ENCODE measurements around the gene AGRN. TPM values are rescaled to one million over a fixed set of nuclear protein-coding genes. Genes with fewer than 3 reads are reported as not detected.

Gene AGRN
- total RNA-seq, 1 experiment from 2014 or later = 134 TPM

DNA sequence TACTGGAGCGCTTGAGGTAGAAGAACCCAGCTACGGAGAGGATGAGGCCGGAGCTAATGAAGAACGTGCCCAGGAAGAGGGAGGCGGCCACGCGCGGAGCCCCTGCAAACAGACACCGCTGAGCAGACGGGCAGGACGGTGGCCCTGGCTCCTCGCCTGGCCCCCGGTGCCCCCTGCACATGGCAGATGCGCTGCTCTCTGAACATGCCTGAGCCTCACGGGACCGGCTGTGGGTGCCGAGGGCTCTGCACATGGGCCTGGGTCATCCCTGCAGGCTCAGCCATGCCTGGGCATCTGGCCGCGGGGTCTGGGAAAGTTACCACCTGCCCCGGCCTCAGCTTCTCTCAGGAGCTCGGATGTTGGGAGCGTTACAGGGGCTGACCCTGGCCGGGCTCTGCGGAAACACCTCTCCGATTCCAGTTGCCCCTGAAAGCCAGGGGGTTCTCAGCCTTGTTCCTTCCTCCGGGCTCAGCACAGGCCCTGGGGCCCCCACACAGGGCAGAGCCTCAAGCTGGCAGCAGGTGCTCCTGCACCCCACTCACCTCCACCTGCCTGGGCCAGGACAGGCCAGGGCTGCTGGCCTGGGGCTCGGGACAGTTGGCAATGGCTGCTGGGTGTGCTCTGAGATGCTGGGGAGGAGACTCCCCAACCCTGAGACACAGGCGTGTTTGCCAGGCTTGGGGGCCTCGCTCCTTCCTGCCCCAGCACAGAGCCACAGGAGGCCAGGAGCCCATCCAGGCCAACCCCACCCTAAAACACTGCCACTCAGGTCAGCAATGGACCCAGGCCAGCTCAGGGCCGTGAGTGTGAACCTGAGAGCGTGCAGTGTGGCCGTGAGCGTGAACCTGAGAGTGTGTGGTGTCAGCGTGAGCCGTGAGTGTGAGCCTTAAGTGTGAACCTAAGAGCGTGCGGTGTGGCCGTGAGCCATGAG lies 66.3 kb downstream of the AGRN start:
- no peaks in the 10 kb centered on the region for H3K9me2 ChIP-seq (ENCODE audit: insufficient read depth)
- no peaks in the 10 kb centered on the region for H3K27me3 ChIP-seq (ENCODE audit: insufficient read depth, low read length)
- H3K27ac ChIP-seq (ENCODE audit: low read depth, low read length) = no peak overlapping the region; the same call in 1 of the 2 replicates
- ChIA-PET CTCF (no interaction called here), RAD21 (ENCODE audit: low non-redundant PET in 1 of 2, low total read pairs in 2 of 2, uncharacterized antibody in 2 of 2, unreplicated experiment in 2 of 2) (no interaction called here), POLR2A (no interaction called here)
- H2AFZ ChIP-seq (ENCODE audit: low read depth, low read length, poor library complexity, severe bottlenecking) = no peak overlapping the region
- H3K9ac ChIP-seq (ENCODE audit: low read length) = no peak overlapping the region
- H3K4me1 ChIP-seq (ENCODE audit: control insufficient read depth in 1 of 2, insufficient read depth in 2 of 2, low read length in 2 of 2) = no peaks in the 10 kb centered on the region
- intact Hi-C loops (cut with micrococcal nuclease) = no loop called here
- no peaks in the 10 kb centered on the region for H3K9me3 ChIP-seq (ENCODE audit: control insufficient read depth in 1 of 2, insufficient read depth in 1 of 2, low read depth in 1 of 2, low read length in 2 of 2)
- BruUV-seq (replicated peaks) = no TSS peak
- no peak overlapping the region for H3K4me2 ChIP-seq (ENCODE audit: low read length)
- H3K4me3 ChIP-seq (replicated peaks in 1 of 2; ENCODE audit: low read depth in 1 of 2, low read length in 2 of 2) = no peak overlapping the region
- ATAC-seq (no peak), DNase-seq (ENCODE audit: low read depth, low spot score) (no peak)
- TF ChIP-seq MAX (IDR thresholded peaks at IDR 0.05) = no peak
- TF ChIP-seq, protein P1, sequence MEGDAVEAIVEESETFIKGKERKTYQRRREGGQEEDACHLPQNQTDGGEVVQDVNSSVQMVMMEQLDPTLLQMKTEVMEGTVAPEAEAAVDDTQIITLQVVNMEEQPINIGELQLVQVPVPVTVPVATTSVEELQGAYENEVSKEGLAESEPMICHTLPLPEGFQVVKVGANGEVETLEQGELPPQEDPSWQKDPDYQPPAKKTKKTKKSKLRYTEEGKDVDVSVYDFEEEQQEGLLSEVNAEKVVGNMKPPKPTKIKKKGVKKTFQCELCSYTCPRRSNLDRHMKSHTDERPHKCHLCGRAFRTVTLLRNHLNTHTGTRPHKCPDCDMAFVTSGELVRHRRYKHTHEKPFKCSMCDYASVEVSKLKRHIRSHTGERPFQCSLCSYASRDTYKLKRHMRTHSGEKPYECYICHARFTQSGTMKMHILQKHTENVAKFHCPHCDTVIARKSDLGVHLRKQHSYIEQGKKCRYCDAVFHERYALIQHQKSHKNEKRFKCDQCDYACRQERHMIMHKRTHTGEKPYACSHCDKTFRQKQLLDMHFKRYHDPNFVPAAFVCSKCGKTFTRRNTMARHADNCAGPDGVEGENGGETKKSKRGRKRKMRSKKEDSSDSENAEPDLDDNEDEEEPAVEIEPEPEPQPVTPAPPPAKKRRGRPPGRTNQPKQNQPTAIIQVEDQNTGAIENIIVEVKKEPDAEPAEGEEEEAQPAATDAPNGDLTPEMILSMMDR (IDR thresholded peaks at IDR 0.05 in 2 of 3, conservative IDR thresholded peaks at IDR 0.05 in 1 of 3; ENCODE audit: borderline replicate concordance in 1 of 3, insufficient read depth in 1 of 3, low read depth in 2 of 3, low read length in 2 of 3) = no peak
- no peaks in the 10 kb centered on the region for H3K36me3 ChIP-seq (ENCODE audit: control insufficient read depth in 1 of 2, insufficient read depth in 2 of 2, low read length in 2 of 2)
- no peaks in the 10 kb centered on the region for H4K20me1 ChIP-seq (ENCODE audit: insufficient read depth)
- H3K79me2 ChIP-seq (ENCODE audit: insufficient read depth, low read length) = no peaks in the 10 kb centered on the region

DNA sequence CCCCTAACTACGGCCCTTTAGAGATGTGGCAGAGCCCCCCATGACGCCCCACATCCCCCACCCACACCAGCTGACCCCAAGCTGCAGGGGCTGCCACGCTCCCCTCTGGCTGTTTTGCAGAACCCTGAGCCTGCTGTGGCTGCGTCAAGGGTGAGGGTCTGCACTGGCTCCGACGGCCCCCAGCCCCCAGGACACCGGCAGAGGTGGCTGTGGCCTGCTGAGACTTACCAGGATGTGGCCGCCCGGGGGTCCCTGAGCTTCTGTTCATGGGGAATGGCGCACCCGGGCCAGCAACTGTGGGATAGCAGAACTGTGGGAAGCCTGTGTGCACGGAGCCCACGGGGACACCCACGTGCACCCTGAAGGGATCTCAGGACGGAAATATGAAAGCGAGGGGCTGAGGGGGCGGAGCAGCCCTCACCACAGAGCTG lies 67.0 kb downstream of the AGRN start:
- H3K27me3 ChIP-seq (ENCODE audit: insufficient read depth, low read length) = no peaks in the 10 kb centered on the region
- H2AFZ ChIP-seq (ENCODE audit: low read depth, low read length, poor library complexity, severe bottlenecking) = no peak overlapping the region
- ChIA-PET RAD21 (ENCODE audit: low non-redundant PET in 1 of 2, low total read pairs in 2 of 2, uncharacterized antibody in 2 of 2, unreplicated experiment in 2 of 2) (no interaction called here), POLR2A (no interaction called here), CTCF (no interaction called here)
- H3K36me3 ChIP-seq (ENCODE audit: control insufficient read depth in 1 of 2, insufficient read depth in 2 of 2, low read length in 2 of 2) = no peaks in the 10 kb centered on the region
- H3K27ac ChIP-seq (ENCODE audit: low read depth, low read length) = no peak overlapping the region
- no peaks in the 10 kb centered on the region; a peak in 1 of 4 replicates for H3K4me1 ChIP-seq (ENCODE audit: control insufficient read depth in 1 of 2, insufficient read depth in 2 of 2, low read length in 2 of 2)
- H3K79me2 ChIP-seq (ENCODE audit: insufficient read depth, low read length) = no peaks in the 10 kb centered on the region
- DNase-seq (ENCODE audit: low read depth, low spot score) = no peak
- H3K9ac ChIP-seq (ENCODE audit: low read length) = no peak overlapping the region
- no peak for ATAC-seq
- H3K9me2 ChIP-seq (ENCODE audit: insufficient read depth) = no peaks in the 10 kb centered on the region
- H3K4me3 ChIP-seq (replicated peaks in 1 of 2; ENCODE audit: low read depth in 1 of 2, low read length in 2 of 2) = no peak overlapping the region
- TF ChIP-seq CEBPB (IDR thresholded peaks at IDR 0.05; ENCODE audit: low read depth) (no peak), POLR2A (IDR thresholded peaks at IDR 0.05; ENCODE audit: borderline replicate concordance, extremely low read depth, insufficient read depth, insufficient read length) (no peak), ELF1 (IDR thresholded peaks at IDR 0.05; ENCODE audit: borderline replicate concordance, low read depth) (no peak)
- BruUV-seq (replicated peaks) = no TSS peak
- H3K9me3 ChIP-seq (ENCODE audit: control insufficient read depth in 1 of 2, insufficient read depth in 1 of 2, low read depth in 1 of 2, low read length in 2 of 2) = no peaks in the 10 kb centered on the region
- intact Hi-C loops (cut with micrococcal nuclease) = no loop called here
- H4K20me1 ChIP-seq (ENCODE audit: insufficient read depth) = no peaks in the 10 kb centered on the region
- no peak overlapping the region for H3K4me2 ChIP-seq (ENCODE audit: low read length)

Measured in HCT116 (cell line).